Gastrocnemius medialis (tissue), 4 donors: Measurements from ENCODE around the gene UGCG. TPM values are rescaled to one million over a fixed set of nuclear protein-coding genes. Genes with fewer than 3 reads are reported as not detected.
"Not testable (repeated sequence)": the region's sequence is repeated elsewhere in the genome, so short reads cannot be mapped to it uniquely, and the experiment has no call there.

Source experiments
- ATAC-seq, 2 donors: fragments of 150-250 bp; one replicate each; pipeline ENCODE4 v1.9.1; 2016
- DNase-seq, 2 donors: peaks; one replicate each; pipeline ENCODE4 v3.0.0-alpha.2; 2019
- H3K27ac ChIP-seq, 4 donors: fragments of 200-600 bp; sonication (generic); 1 replicate in 1 of 4; 2 replicates in 3 of 4; pipeline ENCODE4 v1.5.1; 2016 to 2018; ENCODE audit warnings: mild to moderate bottlenecking in 2 of 4, moderate library complexity in 1 of 4
- H3K27me3 ChIP-seq, 3 donors: fragments of 200-600 bp; sonication (generic) in 2 of 3; 1 replicate in 1 of 3; 2 replicates in 2 of 3; pipeline versions ENCODE4 v1.5.1 to v1.6.0; 2016 to 2019; ENCODE audit warnings: mild to moderate bottlenecking in 1 of 3, moderate library complexity in 1 of 3
- H3K36me3 ChIP-seq, 2 donors: fragments of 200-600 bp; sonication (generic) in 1 of 2; one replicate each; pipeline ENCODE4 v1.5.1; 2017 to 2018
- H3K4me1 ChIP-seq, 2 donors: fragments of 200-600 bp; sonication (generic) in 1 of 2; one replicate each; pipeline ENCODE4 v1.5.1; 2016 to 2017; ENCODE audit warnings: mild to moderate bottlenecking in 2 of 2
- H3K4me3 ChIP-seq, 4 donors: fragments of 200-600 bp; sonication (generic) in 3 of 4; 1 replicate in 1 of 4; 2 replicates in 3 of 4; pipeline ENCODE4 v1.5.1; 2016 to 2019; ENCODE audit warnings: mild to moderate bottlenecking in 2 of 4
- H3K9me3 ChIP-seq, 3 donors: fragments of 200-600 bp; sonication (generic) in 2 of 3; 1 replicate in 1 of 3; 2 replicates in 2 of 3; pipeline ENCODE4 v1.5.1; 2016 to 2019
- CTCF ChIP-seq, 5 experiments: fragments of 450-650 bp in 3 of 5; fragments of 200-600 bp in 2 of 5; sonication (generic) in 2 of 5; IDR thresholded peaks in 4 of 5; conservative IDR thresholded peaks in 1 of 5; 1 replicate in 4 of 5; 2 replicates in 1 of 5; pipeline ENCODE4 v1.5.1; 2016 to 2019; ENCODE audit warnings: antibody characterized with exemption in 5 of 5, mild to moderate bottlenecking in 3 of 5, moderate library complexity in 3 of 5
- POLR2A ChIP-seq, 2 donors: fragments of 450-650 bp; IDR thresholded peaks; one replicate each; pipeline ENCODE4 v1.6.1; 2017; ENCODE audit warnings: antibody characterized with exemption in 2 of 2, mild to moderate bottlenecking in 2 of 2, moderate library complexity in 2 of 2
- in situ Hi-C, 4 donors: fragments of 200-750 bp; cut with MboI; loops; one replicate each; pipeline versions ENCODE4 v1.15.0 to v1.8.0; 2017; ENCODE audit warnings: low sequenced_read_pairs in 4 of 4
- intact Hi-C: fragments of 100-400 bp; cut with DNase I; formaldehyde crosslinking; loops from one replicate; pipeline ENCODE4 v1.15.1; 2023; ENCODE audit warnings: low total_unique reads
- total RNA-seq, 4 donors: library from RNA; depleted of rRNA; stranded (reverse); fragments of >200 nt; gene quantifications; one replicate each; pipeline versions ENCODE4 v1.1.0 to v1.2.3, GENCODE V29; 2016

Gene UGCG
- total RNA-seq, 4 donors from 2014 or later, result 9.1 to 18.5 (median 12.1) TPM

- DNase-seq (no peak), ATAC-seq (no peak)
- TF ChIP-seq CTCF (IDR thresholded peaks at IDR 0.05 in 4 of 5, conservative IDR thresholded peaks at IDR 0.05 in 1 of 5), result no peak
- no peak for TF ChIP-seq POLR2A (IDR thresholded peaks at IDR 0.05)
- peaks cover 41 to 49% of the 10 kb centered on the region in 2 donors for H3K4me1 ChIP-seq
- H3K4me3 ChIP-seq, result no peak overlapping the region
- H3K36me3 ChIP-seq, result no peaks in the 10 kb centered on the region
- in situ Hi-C loops, result loop anchor here in 1 of 4 donors (10.0 kb wide), 1 partner anchor 172 kb away; no protein-coding TSS in a partner anchor
- no peak overlapping the region for H3K27ac ChIP-seq
- no peaks in the 10 kb centered on the region for H3K27me3 ChIP-seq
- no peaks in the 10 kb centered on the region for H3K9me3 ChIP-seq
- intact Hi-C loops, result no loop called here
These were observed 6.0 kb downstream of the UGCG start for GRCh38 chr9:111902391-111903139.

GRCh38 chr9:111903535-111903934, 6.9 kb downstream of the UGCG start:
- H3K36me3 ChIP-seq, ATAC-seq, H3K27me3 ChIP-seq, H3K27ac ChIP-seq, intact Hi-C loops, H3K9me3 ChIP-seq, H3K4me3 ChIP-seq, DNase-seq: not testable (repeated sequence)
- peaks cover 46 to 47% of the 10 kb centered on the region in 2 donors for H3K4me1 ChIP-seq
- in situ Hi-C loops, result loop anchor here in 1 of 4 donors (10.0 kb wide), 1 partner anchor 171 kb away; no protein-coding TSS in a partner anchor

- ATAC-seq (no peak), DNase-seq (no peak)
- H3K27ac ChIP-seq, result no peak overlapping the region
- no peaks in the 10 kb centered on the region for H3K36me3 ChIP-seq
- H3K27me3 ChIP-seq, result no peaks in the 10 kb centered on the region
- no peaks in the 10 kb centered on the region for H3K9me3 ChIP-seq
- no peak overlapping the region for H3K4me3 ChIP-seq
- intact Hi-C loops, result no loop called here
- TF ChIP-seq CTCF (IDR thresholded peaks at IDR 0.05 in 4 of 5, conservative IDR thresholded peaks at IDR 0.05 in 1 of 5) (no peak), POLR2A (IDR thresholded peaks at IDR 0.05) (no peak)
- in situ Hi-C loops, result loop anchor here in 1 of 4 donors (10.0 kb wide), 1 partner anchor 171 kb away; no protein-coding TSS in a partner anchor
- H3K4me1 ChIP-seq, result peaks cover 46 to 47% of the 10 kb centered on the region in 2 donors
These were observed 7.4 kb downstream of the UGCG start for GRCh38 chr9:111904026-111904425.

GRCh38 chr9:111904891-111905291, 8.3 kb downstream of the UGCG start:
- no peak for DNase-seq
- H3K4me3 ChIP-seq, result no peak overlapping the region
- no peaks in the 10 kb centered on the region for H3K27me3 ChIP-seq
- H3K4me1 ChIP-seq, result peaks cover 40 to 46% of the 10 kb centered on the region in 2 donors
- H3K9me3 ChIP-seq, result no peaks in the 10 kb centered on the region
- no peaks in the 10 kb centered on the region for H3K36me3 ChIP-seq
- intact Hi-C loops (no loop called here), in situ Hi-C loops (loop anchor here in 1 of 4 donors (10.0 kb wide), 1 partner anchor 170 kb away; no protein-coding TSS in a partner anchor)
- TF ChIP-seq POLR2A (IDR thresholded peaks at IDR 0.05) (no peak), CTCF (IDR thresholded peaks at IDR 0.05 in 4 of 5, conservative IDR thresholded peaks at IDR 0.05 in 1 of 5) (no peak)
- no peak overlapping the region for H3K27ac ChIP-seq
- ATAC-seq, result no peak

GRCh38 chr9:111907147-111907546, 10.5 kb downstream of the UGCG start:
- no peak for TF ChIP-seq POLR2A (IDR thresholded peaks at IDR 0.05)
- TF ChIP-seq CTCF (IDR thresholded peaks at IDR 0.05 in 4 of 5, conservative IDR thresholded peaks at IDR 0.05 in 1 of 5), result no peak
- Histone ChIP-seq H3K27me3 (no peaks in the 10 kb centered on the region), H3K4me1 (peaks cover 20 to 32% of the 10 kb centered on the region in 2 donors), H3K27ac (no peak overlapping the region), H3K4me3 (no peak overlapping the region), H3K36me3 (no peaks in the 10 kb centered on the region), H3K9me3 (no peaks in the 10 kb centered on the region)
- in situ Hi-C loops, result loop anchor here in 1 of 4 donors (10.0 kb wide), 1 partner anchor 168 kb away; no protein-coding TSS in a partner anchor
- intact Hi-C loops, result no loop called here
- no peak for ATAC-seq
- DNase-seq, result no peak
